HUES48 (cell line): Measurements from ENCODE around the gene ADAMTS6.
A peak's percentile ranks its signal among the peaks of the same experiment; 100 is the strongest.
"Not testable (repeated sequence)": the region's sequence is repeated elsewhere in the genome, so short reads cannot be mapped to it uniquely, and the experiment has no call there.

Source experiments
- H3K27ac ChIP-seq: one replicate; pipeline ENCODE4 v1.7.0; 2013; ENCODE audit warnings: low read depth, low read length, inconsistent platforms
- H3K27me3 ChIP-seq: 2 replicates; pipeline ENCODE4 v1.6.1; 2013; ENCODE audit warnings: mild to moderate bottlenecking, low read length; ENCODE audit not compliant: control insufficient read depth, insufficient read depth
- H3K36me3 ChIP-seq: 2 replicates; pipeline ENCODE4 v1.6.1; 2013; ENCODE audit warnings: low read length; ENCODE audit not compliant: control insufficient read depth, insufficient read depth
- H3K4me1 ChIP-seq: 2 replicates; pipeline ENCODE4 v1.6.1; 2013; ENCODE audit warnings: mild to moderate bottlenecking, low read length; ENCODE audit not compliant: control insufficient read depth, insufficient read depth
- H3K4me3 ChIP-seq: 2 replicates; pipeline ENCODE4 v1.5.1; 2013; ENCODE audit warnings: mild to moderate bottlenecking, low read depth, low read length
- H3K9ac ChIP-seq: 2 replicates; pipeline ENCODE4 v1.6.1; 2013; ENCODE audit warnings: mild to moderate bottlenecking, low read depth, low read length, moderate library complexity
- H3K9me3 ChIP-seq: 2 replicates; pipeline ENCODE4 v1.6.1; 2013; ENCODE audit warnings: low read length; ENCODE audit not compliant: control insufficient read depth, insufficient read depth

ADAMTS6 gene, protein sequence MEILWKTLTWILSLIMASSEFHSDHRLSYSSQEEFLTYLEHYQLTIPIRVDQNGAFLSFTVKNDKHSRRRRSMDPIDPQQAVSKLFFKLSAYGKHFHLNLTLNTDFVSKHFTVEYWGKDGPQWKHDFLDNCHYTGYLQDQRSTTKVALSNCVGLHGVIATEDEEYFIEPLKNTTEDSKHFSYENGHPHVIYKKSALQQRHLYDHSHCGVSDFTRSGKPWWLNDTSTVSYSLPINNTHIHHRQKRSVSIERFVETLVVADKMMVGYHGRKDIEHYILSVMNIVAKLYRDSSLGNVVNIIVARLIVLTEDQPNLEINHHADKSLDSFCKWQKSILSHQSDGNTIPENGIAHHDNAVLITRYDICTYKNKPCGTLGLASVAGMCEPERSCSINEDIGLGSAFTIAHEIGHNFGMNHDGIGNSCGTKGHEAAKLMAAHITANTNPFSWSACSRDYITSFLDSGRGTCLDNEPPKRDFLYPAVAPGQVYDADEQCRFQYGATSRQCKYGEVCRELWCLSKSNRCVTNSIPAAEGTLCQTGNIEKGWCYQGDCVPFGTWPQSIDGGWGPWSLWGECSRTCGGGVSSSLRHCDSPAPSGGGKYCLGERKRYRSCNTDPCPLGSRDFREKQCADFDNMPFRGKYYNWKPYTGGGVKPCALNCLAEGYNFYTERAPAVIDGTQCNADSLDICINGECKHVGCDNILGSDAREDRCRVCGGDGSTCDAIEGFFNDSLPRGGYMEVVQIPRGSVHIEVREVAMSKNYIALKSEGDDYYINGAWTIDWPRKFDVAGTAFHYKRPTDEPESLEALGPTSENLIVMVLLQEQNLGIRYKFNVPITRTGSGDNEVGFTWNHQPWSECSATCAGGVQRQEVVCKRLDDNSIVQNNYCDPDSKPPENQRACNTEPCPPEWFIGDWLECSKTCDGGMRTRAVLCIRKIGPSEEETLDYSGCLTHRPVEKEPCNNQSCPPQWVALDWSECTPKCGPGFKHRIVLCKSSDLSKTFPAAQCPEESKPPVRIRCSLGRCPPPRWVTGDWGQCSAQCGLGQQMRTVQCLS (N-terminal part only)

DNA sequence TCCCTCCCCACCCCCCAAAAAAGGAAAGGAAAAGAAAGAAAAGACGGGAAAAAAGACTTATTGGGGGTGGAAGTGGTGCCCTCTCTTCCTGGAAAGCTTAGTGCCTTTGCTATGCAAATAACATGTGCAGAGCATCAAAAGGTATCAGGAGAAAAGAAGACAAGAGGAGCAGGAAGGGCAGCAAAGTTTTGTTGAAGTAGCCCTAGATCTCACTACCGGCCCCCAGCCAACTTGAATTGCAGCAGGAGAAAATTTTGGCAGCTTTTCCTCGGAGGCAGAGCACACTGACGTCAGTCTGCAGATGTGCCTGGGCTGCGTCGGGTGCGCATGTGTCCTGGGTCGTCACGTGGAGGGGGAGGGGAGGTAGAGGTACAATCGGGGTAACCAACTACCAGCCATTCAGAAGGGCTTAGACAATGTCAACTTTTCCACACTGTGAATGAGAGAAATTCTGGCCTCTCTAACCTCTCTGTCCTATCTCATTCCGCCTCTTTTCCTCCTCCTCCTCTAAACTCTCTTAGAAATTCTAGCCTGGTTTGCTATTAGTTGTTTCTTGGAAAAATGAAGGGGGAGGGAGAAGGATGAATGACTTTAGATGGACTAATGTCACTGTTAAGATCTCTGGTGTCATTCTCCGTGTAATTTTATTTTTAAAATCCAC is at the start of gene ADAMTS6:
ADAMTS6 (minus strand) TSS at position 286 of the 661 bp plus-strand sequence. CDS start 8,247 bp downstream, outside the sequence.
- no peaks in the 10 kb centered on the region for H3K36me3 ChIP-seq
- peaks cover 16% of the 10 kb centered on the region for H3K27me3 ChIP-seq
- H3K9ac ChIP-seq = peak within 1 kb of the TSS; percentile 39
- H3K27ac ChIP-seq = peak within 1 kb of the TSS; percentile 89
- H3K9me3 ChIP-seq = no peaks in the 10 kb centered on the region
- peaks cover 29% of the 10 kb centered on the region for H3K4me1 ChIP-seq
- peak within 1 kb of the TSS; percentile 74 for H3K4me3 ChIP-seq

DNA sequence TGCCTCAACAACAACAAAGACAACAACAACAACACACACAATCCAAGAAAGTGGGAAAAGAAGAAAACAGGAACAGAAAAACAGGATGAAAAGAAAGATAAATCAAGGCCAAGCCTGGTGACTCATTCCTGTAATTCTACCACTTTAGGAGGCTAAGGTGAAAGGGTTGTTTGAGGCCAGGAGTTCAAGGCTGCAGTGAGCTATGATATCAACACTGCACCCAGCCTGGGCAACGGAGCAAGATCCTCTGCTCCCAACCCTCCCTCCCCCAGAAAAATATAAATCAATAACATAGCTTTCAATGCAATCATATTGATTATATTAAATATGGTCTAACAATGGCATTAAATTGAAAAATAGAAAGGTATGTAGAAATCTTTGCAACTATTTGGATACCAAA is 49.2 kb upstream of the ADAMTS6 start:
- no peaks in the 10 kb centered on the region for H3K9me3 ChIP-seq
- H3K9ac ChIP-seq = no peak overlapping the region
- H3K36me3 ChIP-seq = peaks cover 23% of the 10 kb centered on the region
- H3K4me1 ChIP-seq = no peaks in the 10 kb centered on the region
- H3K4me3 ChIP-seq = no peak overlapping the region
- no peak overlapping the region for H3K27ac ChIP-seq
- no peaks in the 10 kb centered on the region for H3K27me3 ChIP-seq

GRCh38 chr5:65525726-65526125 is 44.0 kb upstream of the ADAMTS6 start:
- Histone ChIP-seq H3K4me3 (no peak overlapping the region), H3K27ac (no peak overlapping the region), H3K9ac (no peak overlapping the region), H3K27me3 (no peaks in the 10 kb centered on the region), H3K36me3 (peaks cover 34% of the 10 kb centered on the region), H3K4me1 (no peaks in the 10 kb centered on the region), H3K9me3 (no peaks in the 10 kb centered on the region)

GRCh38 chr5:65512170-65512937 is 30.6 kb upstream of the ADAMTS6 start:
- Histone ChIP-seq H3K27me3 (no peaks in the 10 kb centered on the region), H3K9ac (no peak overlapping the region), H3K4me3 (no peak overlapping the region), H3K27ac (no peak overlapping the region), H3K4me1 (no peaks in the 10 kb centered on the region), H3K36me3 (no peaks in the 10 kb centered on the region; the same call in 1 of the 2 replicates), H3K9me3 (no peaks in the 10 kb centered on the region)

DNA sequence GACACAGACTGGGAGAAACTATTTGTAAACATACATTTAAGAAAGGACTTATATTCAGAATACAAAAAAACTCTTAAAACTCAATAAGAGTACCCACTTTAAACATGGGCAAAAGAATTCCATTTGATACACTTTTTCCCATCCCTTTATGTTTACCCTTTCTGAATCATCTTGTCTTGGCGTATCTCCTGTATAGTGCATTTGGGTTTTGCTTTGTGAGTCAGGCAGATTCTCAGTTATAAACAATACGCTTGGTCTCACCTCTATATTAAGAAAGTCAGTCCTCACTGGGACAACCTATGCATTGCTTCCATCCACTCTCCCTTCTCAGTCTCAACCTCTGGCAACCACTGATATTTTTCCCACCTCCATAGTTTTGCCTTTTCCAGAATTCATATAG is 27.3 kb upstream of the ADAMTS6 start:
- Histone ChIP-seq H3K27ac (no peak overlapping the region), H3K27me3 (no peaks in the 10 kb centered on the region), H3K9me3 (no peaks in the 10 kb centered on the region), H3K4me3 (no peak overlapping the region), H3K36me3 (no peaks in the 10 kb centered on the region), H3K9ac (no peak overlapping the region), H3K4me1 (no peaks in the 10 kb centered on the region)

- H3K27me3 ChIP-seq = no peaks in the 10 kb centered on the region
- H3K9ac ChIP-seq = no peak overlapping the region
- no peak overlapping the region for H3K4me3 ChIP-seq
- no peaks in the 10 kb centered on the region for H3K4me1 ChIP-seq
- H3K27ac ChIP-seq = no peak overlapping the region
- no peaks in the 10 kb centered on the region for H3K9me3 ChIP-seq
- no peaks in the 10 kb centered on the region for H3K36me3 ChIP-seq
Observed at GRCh38 chr5:65506961-65507360, 25.2 kb upstream of the ADAMTS6 start.

DNA sequence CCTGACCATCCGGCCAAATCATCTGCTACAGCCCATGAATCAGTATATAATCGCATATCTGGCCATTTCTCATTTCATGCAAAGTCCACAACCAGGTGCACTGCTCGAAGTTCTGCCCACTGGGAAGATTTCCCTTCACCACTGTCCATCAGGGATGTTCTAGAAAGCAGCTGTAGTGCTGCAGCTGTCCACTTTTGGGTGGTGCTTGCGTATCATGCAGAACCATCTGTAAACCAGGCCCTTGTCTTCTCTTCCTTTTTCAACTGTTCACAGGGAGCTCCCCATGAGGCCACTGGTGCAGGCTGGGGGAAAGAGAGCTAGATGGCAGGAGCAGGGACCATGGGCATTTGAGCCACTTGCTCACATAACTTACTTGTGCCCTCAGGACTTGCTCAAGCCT is 7.4 kb upstream of the ADAMTS6 start:
- Histone ChIP-seq H3K27me3 (no peaks in the 10 kb centered on the region), H3K9me3 (no peaks in the 10 kb centered on the region), H3K27ac (no peak overlapping the region), H3K36me3 (no peaks in the 10 kb centered on the region), H3K9ac (no peak overlapping the region), H3K4me1 (no peaks in the 10 kb centered on the region), H3K4me3 (no peak overlapping the region)

GRCh38 chr5:65488038-65488687 is 6.4 kb upstream of the ADAMTS6 start:
- H3K4me3 ChIP-seq, H3K27me3 ChIP-seq, H3K4me1 ChIP-seq, H3K9me3 ChIP-seq, H3K9ac ChIP-seq, H3K27ac ChIP-seq, H3K36me3 ChIP-seq: not testable (repeated sequence)

DNA sequence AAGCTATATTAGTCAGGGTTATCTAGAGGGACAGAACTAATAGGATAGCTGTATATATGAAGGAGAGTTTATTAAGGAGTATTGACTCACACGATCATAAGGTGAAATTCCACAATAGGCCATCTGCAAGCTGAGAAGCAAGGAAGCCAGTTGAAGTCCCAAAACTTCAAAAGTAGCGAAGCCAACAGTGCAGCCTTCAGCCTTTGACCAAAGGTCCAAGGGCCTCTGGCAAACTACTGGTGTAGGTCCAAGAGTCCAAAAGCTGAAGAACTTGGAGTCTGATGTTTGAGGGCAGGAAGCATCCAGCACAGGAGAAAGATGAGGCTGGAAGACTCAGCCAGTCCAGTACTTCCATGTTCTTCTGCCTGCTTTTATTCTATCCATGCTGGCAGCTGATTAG is 5.1 kb upstream of the ADAMTS6 start:
- not testable (repeated sequence) for H3K4me1 ChIP-seq, H3K9me3 ChIP-seq, H3K27ac ChIP-seq, H3K9ac ChIP-seq, H3K27me3 ChIP-seq, H3K36me3 ChIP-seq, H3K4me3 ChIP-seq

DNA sequence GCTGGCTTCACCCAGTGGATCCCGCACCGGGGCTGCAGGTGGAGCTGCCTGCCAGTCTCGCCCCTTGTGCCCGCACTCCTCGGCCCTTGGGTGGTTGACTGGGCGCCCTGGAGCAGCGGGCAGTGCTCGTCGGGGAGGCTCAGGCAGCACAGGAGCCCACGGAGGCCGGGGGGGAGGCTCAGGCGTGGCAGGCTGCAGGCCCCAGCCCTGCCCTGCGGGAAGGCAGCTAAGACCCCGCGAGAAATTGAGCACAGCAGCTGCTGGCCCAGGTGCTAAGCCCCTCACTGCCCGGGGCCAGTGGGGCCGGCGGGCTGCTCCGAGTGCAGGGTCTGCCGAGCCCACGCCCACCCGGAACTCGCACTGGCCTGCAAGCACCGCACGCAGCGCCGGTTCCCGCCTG is 3.7 kb upstream of the ADAMTS6 start:
- H3K27ac ChIP-seq = no peak overlapping the region
- peaks cover 14% of the 10 kb centered on the region for H3K4me1 ChIP-seq
- no peak overlapping the region for H3K9ac ChIP-seq
- peaks cover 5% of the 10 kb centered on the region for H3K27me3 ChIP-seq
- no peaks in the 10 kb centered on the region for H3K36me3 ChIP-seq
- H3K4me3 ChIP-seq = no peak overlapping the region
- no peaks in the 10 kb centered on the region for H3K9me3 ChIP-seq
